ENCODE measurements around the gene ANO1. TPM values are rescaled to one million over a fixed set of nuclear protein-coding genes. Genes with fewer than 3 reads are reported as not detected.

ANO1 gene
- total RNA-seq, 4 donors from 2014 or later, result 1.5 to 8.7 (median 4.6) TPM

DNA sequence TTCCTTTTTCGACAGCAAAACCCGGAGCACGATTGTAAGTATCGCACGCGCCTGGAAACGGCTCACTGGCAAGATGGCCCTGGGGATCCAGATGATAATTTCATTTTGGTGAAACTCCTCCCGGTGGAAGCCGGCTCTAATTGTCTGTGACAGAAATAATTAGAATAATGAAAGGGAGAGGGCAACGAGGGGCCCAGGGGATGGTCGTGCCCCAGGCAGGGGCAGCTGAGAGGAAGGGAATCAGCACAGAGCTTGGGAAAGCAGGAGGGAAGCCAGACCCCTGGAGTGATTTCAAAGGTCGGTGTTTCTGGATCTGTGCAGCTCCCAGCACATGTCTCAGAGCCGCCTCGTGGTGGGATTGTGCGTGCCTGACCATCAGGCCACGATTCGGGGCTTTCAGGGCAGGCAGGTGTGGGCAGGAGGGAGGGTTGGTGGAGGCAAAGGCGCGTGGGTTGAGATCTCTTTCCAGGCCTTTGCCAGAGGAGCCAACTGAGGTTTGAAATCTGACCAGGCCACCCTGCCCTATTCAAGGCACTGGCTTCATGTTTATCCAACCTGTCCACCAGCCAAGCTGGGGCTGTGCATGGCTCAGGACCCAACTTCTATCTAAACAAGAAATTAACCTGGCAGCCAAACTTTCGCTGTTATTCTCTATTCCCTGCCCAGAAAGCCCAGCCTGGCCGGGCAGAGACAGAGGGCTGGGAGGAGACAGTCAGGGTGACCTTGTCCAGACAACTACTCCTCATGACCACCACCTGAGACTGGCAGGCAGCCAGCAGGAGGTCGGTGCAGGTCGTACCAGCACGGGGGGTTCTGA, 27.8 kb downstream of the ANO1 start:
- TF ChIP-seq, protein P1, sequence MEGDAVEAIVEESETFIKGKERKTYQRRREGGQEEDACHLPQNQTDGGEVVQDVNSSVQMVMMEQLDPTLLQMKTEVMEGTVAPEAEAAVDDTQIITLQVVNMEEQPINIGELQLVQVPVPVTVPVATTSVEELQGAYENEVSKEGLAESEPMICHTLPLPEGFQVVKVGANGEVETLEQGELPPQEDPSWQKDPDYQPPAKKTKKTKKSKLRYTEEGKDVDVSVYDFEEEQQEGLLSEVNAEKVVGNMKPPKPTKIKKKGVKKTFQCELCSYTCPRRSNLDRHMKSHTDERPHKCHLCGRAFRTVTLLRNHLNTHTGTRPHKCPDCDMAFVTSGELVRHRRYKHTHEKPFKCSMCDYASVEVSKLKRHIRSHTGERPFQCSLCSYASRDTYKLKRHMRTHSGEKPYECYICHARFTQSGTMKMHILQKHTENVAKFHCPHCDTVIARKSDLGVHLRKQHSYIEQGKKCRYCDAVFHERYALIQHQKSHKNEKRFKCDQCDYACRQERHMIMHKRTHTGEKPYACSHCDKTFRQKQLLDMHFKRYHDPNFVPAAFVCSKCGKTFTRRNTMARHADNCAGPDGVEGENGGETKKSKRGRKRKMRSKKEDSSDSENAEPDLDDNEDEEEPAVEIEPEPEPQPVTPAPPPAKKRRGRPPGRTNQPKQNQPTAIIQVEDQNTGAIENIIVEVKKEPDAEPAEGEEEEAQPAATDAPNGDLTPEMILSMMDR (IDR thresholded peaks at IDR 0.05; ENCODE audit: low read depth), result no peak

DNA sequence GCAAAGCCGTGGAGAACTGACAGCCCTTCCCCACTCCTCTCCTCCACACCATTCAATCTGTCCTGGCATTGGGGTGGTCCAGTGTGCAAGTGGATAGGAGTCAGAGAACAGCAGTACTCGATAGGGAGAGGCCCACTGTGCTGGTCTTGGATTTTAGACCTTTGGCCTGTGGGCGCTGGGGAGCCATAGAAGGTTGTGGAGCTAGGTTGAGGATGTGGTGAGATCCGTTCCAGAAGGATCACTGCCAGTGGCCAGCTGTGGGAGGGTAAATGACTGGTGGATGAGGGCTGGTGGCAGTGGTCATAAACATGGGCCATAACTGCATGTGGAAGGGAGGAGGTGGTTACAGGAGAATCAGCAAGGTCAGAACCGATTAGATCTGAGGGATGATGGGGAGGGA, 28.6 kb downstream of the ANO1 start:
- TF ChIP-seq, protein P1 (IDR thresholded peaks at IDR 0.05; ENCODE audit: low read depth), result no peak

DNA sequence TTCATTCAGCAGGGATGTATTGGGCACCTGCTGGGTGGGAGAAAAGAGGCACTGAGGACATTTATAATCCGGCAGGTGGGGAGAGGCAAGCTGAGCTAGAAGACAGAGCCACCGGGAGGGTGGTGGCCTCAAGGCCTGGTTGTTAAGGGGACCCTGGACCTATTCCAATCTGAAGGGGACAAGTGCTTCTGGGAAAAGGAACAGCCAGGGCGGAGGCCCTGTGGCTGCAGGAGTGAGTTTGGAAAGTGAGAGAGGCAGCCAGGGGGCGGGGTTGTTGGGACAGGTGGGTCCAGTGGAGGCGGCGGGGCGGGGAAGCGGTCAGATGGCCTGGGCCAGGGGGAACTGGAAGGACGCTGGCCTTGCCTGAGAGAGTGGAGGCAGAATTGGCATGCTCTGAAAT, 29.1 kb downstream of the ANO1 start:
- TF ChIP-seq, protein P1 (IDR thresholded peaks at IDR 0.05; ENCODE audit: low read depth), result no peak

DNA sequence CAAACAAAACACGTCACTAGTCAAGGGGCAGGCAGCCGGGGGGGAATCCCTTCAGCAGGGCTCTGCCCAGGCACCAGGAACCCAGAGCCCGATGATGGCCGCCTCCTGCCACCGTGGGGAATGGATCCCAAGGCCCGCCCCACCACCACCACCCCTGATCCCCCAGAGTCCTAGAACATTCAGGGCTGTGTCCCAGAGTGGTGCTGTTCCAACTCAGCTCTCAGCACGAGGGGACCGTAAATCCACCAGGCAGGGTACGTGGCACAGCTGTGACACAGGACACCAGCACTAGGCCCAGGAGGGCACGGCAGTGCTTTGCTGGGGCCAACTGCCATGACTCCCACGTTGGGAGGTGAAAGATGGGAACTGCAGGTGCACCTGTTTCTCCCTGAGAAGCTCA, 29.6 kb downstream of the ANO1 start:
- TF ChIP-seq, protein P1 (IDR thresholded peaks at IDR 0.05; ENCODE audit: low read depth), result no peak

DNA sequence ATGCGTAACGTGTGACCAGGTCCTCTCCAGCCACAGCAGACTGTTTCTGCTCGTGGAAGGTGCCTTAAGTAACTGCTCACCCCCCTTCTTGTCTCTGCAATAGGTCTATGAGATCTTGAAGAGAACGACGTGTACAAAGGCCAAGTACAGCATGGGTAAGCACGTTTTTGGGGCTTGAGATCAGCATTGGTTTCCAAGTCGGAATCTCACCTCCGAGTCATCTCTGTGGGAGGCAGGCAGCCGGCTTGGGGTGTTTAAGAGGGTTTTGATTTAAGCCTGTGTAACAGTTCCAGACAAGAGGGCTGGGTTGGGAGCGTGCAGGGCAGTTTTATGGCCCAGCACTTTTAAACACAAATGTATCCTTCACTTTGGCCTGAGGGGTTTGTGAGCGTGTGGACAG, 30.1 kb downstream of the ANO1 start:
- TF ChIP-seq, protein P1 (IDR thresholded peaks at IDR 0.05; ENCODE audit: low read depth), result no peak

DNA sequence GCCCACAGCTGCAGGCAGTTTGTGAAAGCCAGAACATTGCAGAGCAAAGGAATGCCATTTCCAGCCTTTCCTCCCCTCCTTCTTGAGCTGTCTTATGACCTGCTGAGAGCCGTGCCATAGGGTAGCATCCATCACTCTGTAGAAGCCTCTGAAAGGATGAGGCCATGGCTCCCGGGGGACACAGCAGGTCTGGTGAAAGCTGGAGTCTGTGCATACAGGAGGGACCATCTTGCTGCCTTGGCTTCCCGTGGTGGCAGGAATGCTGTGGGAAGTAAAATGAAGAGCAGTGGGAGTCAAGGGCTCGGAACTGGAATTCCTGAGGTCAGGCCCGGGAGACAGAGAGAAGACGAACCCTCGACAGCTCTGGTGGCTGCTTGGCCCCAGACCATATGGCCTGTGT, 30.9 kb downstream of the ANO1 start:
- TF ChIP-seq, protein P1 (IDR thresholded peaks at IDR 0.05; ENCODE audit: low read depth), result no peak

DNA sequence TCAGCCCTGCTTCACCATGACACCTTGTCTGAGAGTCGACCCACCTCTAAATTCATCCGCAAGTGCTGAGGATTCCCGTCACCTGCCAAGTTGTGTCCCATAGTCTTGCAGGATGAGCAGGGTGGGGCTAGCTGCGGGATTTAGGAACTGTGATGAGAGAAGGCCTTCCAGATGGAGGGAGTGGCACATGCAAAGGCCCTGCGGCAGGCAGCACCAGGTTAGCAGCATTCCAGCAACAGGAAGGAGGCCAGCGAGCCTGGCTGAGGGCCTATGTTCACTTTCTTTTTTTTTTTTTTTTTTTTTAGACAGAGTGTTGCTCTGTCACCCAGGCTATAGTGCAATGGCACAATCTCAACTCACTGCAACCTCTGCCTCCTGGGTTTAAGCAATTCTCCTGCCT, 31.8 kb downstream of the ANO1 start:
- TF ChIP-seq, protein P1 (IDR thresholded peaks at IDR 0.05; ENCODE audit: low read depth), result no peak

All from subcutaneous adipose tissue (tissue), 4 donors.